ENCODE data around the gene IFT22.
"Not testable (repeated sequence)": the region's sequence is repeated elsewhere in the genome, so short reads cannot be mapped to it uniquely, and the experiment has no call there.

The IFT22 gene

GRCh38 chr7:101277155-101277554, 44.5 kb downstream of the IFT22 start:
- DNase-seq = no peak

DNA sequence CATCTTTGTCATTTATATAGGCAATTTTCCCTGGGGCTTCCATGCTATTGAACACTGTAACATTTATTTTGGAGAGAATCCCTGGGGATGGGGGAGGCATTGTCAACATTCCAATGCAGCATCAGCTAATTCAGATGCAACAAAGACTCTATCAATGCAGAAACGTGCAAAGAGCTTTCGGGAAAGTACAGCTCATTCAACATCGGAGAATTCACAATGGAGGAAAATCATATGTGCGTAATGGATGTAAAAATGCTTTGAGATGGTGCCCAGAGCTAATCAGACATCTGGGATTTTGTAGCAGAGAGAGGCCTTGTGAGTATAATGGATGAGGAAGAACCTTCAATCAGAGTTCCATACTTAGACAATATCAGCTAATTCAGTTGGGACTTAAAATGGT, 48.4 kb downstream of the IFT22 start:
- no peak for DNase-seq

GRCh38 chr7:101271021-101271420, 50.6 kb downstream of the IFT22 start:
- no peak for DNase-seq

- no peak for DNase-seq
These were observed 51.9 kb downstream of the IFT22 start for GRCh38 chr7:101269664-101270063.

DNA sequence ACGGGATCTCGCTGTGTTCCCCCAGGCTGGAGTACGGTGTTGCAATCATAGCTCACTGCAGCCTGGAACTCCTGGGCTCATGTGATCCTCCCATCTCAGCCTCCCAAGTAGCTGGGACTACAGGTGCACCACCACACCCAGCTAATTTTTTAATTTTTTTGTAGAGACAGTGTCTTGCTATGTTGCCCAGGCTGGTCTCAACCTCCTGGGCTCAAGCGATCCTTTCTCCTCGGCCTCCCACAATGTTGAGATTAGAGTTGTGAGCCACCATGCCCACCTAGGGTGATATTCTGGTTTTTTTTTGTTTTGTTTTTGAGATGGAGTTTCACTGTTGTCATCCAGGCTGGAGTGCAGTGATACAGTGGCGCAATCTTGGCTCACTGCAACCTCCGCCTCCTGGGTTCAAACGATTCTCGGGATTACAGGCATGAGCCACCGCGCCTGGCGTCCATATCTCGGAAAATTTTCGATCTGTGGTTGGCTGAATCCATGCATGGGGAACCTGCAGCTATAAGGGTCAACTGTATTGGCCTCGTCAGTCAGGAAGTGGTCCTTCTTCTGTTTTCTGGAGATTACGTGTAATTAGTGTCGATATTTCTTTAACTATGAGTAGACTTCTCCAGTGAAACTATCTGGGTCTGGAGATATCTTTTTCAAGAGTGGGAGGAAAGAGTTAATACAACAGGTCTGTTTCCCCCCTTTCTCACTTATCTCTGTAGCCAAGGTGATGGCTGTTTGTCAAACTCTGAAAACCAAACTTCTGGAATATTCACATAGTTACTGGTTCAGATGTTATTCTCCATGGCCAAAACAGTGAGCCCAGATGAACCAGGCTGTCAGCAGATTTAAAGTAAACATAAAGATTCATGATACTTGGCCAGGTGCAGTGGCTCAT, 55.7 kb downstream of the IFT22 start:
- DNase-seq = no peak

GRCh38 chr7:101264102-101264706, 57.4 kb downstream of the IFT22 start:
- not testable (repeated sequence) for DNase-seq

All from left hindlimb (tissue), 1 donor.